Stimulated activated naive CD4-positive, alpha-beta T cell treated with Interleukin-2 at 50 U/mL for 16 hours (primary cell): Measurements from ENCODE around the gene ALDH1L1.

Experiments
- DNase-seq: peaks from one replicate; lab custom pipeline; 2025; lab: John Stamatoyannopoulos, UW

Gene ALDH1L1

GRCh38 chr3:126119976-126120375 lies 60.4 kb downstream of the ALDH1L1 start:
- DNase-seq: no peak

DNA sequence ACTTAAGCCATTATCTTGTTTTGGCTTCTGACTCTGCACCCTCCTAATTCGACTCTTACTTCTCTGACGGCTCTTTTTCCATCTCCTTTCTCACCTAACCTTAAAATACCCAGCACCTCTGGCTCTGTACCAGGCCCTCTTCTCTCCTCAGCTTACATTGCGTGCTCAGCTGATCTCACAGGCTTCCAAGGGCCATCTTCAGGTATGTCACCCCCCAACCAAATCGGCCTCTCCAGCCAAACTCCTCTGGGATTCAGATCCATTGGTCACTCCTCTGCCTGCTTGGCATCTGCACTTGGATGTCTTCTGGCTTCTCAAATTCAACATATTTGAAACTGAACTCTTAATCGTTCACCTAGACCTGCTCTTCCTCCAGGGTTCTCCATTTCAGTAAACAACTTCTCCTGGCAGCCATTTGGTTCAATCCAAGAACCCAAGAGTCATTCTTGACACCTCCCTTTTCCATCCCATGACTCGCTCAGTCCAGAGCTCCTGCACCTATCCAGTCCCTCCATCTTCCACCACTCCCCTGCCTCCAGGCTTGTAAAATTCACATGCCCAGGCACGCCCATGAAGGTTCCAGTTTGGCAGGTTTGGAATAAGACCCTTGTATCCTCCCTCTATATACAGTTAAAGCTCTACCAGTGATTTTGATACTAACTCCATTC lies 61.2 kb downstream of the ALDH1L1 start:
- DNase-seq: no peak

DNA sequence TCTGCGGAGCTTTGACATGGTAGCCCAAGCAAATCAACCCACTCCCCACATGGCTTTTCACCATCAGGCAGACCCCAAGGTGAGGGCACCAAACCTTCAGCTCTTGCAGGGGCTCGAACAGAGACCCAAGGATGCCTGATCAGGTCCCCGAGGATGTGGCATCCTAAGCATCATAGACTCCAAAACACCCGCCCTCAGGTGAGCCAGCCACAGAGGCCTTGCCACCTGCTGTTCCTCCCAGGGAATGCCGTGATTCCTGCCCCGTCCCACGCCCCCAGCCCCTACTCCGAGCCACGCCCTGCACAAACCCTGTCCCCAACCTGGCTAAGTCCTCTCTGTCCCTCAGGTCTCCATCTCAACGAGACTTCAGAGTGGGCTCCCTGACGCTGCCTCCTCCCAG lies 61.8 kb downstream of the ALDH1L1 start:
- no peak for DNase-seq

- DNase-seq: no peak
Measured at GRCh38 chr3:126117786-126118185, 62.6 kb downstream of the ALDH1L1 start.

GRCh38 chr3:126117212-126117611 lies 63.2 kb downstream of the ALDH1L1 start:
- DNase-seq: no peak

DNA sequence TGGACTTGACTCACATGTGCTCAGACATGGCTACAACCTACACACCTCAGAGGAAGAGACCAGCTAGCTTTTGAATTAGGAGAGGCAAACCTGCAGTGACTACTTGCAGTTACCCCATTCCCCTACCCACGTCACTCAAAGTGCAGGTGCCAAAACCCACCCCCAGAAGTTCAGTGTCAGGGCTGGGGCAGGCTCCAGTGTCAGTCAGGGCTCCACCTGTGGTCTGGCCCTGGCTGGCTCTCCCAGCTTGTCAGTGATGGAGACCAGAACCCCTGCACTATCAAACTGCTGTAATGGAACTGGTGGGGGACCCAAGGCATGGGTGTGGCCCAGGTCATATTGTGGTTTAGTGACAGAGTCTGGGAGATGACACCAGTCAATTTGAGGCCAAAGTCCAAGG lies 63.9 kb downstream of the ALDH1L1 start:
- DNase-seq: no peak

DNA sequence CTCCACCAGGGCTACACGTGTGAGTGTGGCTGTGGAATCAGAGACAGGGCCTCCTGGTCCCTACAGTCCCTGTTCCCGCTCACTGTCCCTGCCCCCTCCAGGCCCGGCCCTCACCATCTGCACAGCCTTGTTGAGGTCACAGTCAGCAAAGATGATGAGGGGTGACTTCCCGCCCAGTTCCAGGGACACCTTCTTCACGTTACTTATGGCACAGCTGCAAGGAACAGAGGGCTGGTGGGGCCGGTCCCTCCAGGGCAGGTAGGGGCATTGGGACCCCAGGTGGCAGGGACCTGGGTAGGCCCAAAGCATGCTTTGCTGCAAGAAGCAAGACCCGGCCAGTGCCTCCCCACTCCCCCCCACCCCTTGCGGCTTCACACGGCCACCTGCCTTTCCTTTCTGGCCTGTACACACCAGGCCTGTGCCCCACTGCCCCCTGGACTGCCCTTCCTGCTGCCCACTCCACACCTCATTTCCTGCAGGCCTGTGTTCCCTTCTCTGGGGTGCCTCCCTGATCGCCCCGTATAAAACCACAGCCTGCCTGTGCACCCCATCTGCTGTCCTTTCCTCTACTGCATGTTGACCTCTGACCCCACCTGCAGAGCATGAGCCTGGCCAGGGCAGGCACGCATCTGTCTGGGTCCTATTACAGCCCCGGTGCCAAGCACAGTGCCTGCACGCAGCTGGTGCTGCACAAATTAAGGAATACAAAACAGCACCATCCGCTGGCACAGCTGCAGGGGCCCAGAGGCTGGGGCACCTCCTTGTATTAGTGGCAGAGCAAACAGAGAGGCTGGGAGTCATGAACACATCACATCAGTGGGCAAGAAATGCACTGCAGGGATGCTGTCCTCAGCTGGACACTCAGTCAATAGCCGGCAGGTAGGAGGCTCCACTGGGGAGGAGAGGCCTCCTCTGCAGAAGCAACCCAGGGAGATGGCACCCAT lies 65.7 kb downstream of the ALDH1L1 start:
- DNase-seq: no peak

GRCh38 chr3:126113733-126114442 lies 66.5 kb downstream of the ALDH1L1 start:
- DNase-seq: no peak

DNA sequence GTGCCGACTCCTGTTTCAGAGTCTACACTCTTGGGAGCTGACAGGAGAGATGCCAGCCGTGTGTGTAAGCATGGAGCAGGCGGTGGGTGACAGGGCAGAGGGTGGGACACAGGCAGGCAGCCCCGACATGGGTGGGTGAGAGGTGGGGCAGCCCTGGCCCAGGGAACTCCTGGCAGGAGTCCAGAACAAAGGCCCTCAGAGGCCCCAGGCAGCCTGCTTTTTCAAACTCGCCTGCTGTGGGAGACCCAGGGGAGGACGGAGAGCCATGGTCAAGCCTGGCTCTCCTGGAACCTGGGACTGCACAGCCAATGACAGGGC lies 67.2 kb downstream of the ALDH1L1 start:
- no peak for DNase-seq

GRCh38 chr3:126112531-126113237 lies 67.7 kb downstream of the ALDH1L1 start:
- no peak for DNase-seq

DNA sequence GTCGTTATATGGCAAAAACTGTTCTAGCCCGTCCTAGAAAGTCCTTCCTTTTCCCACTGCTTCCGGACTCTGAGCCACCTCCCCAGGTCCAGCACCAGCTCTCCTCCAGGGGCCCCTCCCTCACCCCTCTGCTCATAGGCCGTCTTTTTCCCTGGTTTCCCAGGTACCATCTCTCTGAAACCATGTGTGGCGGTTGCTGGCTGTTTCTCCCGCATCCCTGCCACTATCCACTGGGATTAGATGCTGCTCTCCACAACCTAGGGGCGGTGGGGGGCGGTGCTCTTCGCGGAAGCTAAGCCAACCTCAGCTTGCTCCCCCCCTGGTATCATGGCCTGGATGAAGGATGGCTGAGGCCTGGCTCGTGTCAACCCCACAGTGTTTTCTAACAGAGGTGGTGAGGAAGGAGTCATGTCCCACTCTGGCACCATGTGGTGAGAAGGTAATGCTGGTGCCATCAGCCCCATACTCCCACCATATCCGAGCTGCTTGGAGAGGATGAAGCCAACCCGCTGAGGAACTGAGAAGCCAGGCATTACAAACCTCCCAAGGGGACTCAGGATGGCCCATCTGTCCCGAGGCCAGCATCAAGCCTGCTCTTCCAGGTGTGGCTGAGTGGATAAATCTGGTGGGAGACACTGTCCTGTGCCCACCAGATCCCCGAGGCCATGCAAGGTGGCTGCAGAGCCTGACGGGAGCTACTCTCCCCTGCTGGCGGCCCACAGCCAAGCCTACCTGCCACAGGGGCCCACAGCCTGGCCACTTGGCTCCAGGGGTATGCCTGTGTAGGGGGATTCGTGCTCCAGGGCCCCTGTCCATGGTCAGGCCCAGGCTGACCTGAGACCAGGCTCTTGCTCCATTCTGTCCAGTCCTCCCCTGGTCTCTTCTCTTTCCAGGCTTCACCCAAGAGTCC lies 68.6 kb downstream of the ALDH1L1 start:
- no peak for DNase-seq

- DNase-seq: no peak
Measured at GRCh38 chr3:126111126-126111551, 69.2 kb downstream of the ALDH1L1 start.

DNA sequence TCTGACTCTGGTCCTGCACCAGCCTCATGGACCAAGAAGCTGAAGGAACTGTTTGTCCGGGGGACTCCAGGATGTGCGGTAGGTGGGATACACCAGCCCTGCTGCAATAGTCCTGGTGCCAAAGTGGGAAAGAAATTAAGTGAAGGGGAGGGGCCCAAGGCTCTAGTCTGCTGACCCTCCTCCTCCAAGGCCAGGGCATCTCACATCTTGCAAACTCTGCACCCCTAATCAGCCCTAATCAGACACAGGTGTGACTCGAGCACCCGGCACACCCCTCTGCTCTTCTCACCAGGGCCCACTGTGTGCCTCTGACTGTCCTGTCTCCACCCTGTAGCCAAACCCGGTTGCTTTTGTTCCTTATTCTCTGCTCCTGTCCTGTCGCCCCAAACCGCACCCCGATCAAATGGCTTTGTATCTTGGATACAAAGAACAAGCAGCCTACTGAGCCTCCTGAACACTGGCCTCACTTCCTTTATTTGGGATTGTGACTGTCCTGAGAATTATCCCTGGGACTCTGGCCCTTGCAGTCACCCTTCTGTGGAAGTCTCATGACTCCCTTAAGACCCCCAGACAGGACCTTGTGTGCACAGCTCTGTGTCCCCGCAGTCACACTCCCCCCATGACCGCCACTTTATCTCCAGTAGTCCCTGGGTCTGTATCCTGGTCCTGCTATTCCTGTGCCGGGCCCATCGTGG lies 69.8 kb downstream of the ALDH1L1 start:
- DNase-seq: no peak

- no peak for DNase-seq
Measured at GRCh38 chr3:126109880-126110235, 70.5 kb downstream of the ALDH1L1 start.

- DNase-seq: no peak
Measured at GRCh38 chr3:126109146-126109879, 71.1 kb downstream of the ALDH1L1 start.

DNA sequence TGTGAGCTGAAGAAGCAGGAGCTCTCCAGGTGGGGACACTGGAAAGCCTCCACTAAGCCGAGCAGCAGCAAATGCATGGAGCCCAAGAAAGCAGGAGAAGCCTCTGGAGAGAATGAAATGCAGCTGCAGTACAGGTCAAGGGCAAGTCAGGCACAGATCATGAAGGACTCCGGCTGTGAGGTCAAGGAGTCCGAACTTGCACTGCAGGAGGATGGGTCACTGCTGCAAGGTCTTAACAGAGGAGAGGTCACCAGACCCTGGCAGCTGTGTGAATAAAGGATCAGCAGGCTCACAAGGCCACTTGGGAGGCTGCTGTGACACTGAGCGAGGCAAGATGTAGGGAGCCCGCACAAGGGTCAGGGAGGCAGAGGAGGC lies 71.7 kb downstream of the ALDH1L1 start:
- DNase-seq: no peak

DNA sequence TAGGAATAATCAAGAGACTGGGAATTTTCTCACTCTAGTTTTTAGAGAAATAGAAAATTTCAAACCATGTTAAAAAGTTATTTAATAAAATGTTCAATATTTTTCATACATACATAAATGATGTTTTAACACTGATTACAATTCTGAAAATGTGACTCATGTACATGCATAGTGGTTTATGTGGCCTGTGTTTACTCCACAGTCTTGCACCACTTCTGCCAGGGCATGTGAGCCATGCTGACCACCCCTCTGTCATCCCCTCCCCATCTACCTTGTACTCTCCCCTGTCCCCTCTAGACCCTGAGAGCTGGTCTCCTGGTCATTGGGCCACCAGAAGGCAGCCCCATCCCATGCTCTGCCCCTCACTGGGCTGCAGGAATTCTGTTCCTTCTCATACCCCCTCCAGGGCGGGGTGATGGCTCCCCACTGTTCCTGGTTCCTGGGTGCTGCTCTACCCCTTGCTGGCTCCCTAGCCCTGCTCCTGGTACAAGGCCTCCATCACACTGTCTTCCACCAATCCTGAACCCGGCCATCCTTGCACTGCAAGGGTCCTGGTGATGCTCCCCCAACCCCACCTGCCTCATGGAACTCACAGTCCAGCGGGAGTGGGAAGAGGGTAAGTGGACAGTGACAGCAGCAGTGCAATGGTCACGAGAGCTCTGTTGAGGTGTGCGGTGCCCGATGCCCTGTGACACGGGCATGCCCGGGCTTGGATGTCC lies 72.3 kb downstream of the ALDH1L1 start:
- no peak for DNase-seq

DNA sequence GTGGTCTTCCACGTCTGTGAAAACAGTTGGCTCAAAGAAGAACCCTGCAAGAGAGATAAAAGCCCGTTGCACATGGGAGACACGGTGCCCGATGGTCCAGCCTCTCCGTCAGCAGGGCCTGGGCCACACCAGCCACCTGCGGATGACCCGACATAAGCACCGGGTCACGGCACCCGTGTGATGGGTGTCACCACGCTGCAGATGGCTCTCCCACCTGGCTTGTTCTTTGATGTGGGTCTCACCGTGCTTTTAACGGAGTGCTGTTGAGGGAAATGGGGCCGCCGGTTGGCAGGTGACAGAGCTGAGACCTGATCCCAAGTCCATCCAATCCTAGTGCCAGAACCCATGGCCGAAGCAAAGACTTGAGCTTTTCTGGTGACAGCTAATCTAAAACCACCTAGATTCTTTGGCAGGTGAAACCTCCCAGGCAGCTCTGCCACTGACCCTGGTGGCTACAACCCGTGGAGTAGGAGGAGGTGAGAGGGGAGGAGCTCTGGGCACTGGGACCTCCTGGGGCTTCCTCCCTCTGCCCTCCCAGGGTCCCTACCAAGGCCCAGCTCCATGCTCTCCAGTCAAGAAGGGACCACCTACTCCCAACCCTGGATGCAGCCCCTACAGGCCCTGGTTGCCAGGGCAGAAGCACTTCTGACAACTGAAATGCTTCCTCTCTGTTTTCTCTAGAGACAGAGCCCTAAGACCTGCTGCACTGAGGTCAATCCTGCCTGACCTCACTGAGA lies 73.0 kb downstream of the ALDH1L1 start:
- no peak for DNase-seq
